SH-SY5Y (cell line): ENCODE data around the gene ARID3B.

ENCODE experiments used
- GATA2 ChIP-seq: IDR thresholded peaks from 2 replicates; pipeline ENCODE4 v1.6.1; 2011; ENCODE audit warnings: mild to moderate bottlenecking, low read depth, low read length
- GATA3 ChIP-seq: IDR thresholded peaks from 2 replicates; pipeline ENCODE4 v1.6.1; 2011; ENCODE audit warnings: low read depth, mild to moderate bottlenecking, low read length, moderate library complexity

Gene ARID3B

GRCh38 chr15:74626752-74627692 lies 86.0 kb downstream of the ARID3B start:
- TF ChIP-seq GATA3 (no peak), GATA2 (no peak)

- TF ChIP-seq GATA2 (no peak), GATA3 (no peak)
Measured at GRCh38 chr15:74627766-74628165, 86.7 kb downstream of the ARID3B start.

- TF ChIP-seq GATA3 (no peak), GATA2 (no peak)
Measured at GRCh38 chr15:74628199-74628598, 87.2 kb downstream of the ARID3B start.

GRCh38 chr15:74628949-74629348 lies 87.9 kb downstream of the ARID3B start:
- no peak for TF ChIP-seq GATA3
- no peak for TF ChIP-seq GATA2

- TF ChIP-seq GATA3 (no peak), GATA2 (no peak)
Measured at GRCh38 chr15:74630284-74631086, 89.5 kb downstream of the ARID3B start.

GRCh38 chr15:74631087-74631385 lies 90.0 kb downstream of the ARID3B start:
- no peak for TF ChIP-seq GATA2
- no peak for TF ChIP-seq GATA3

GRCh38 chr15:74631408-74631807 lies 90.4 kb downstream of the ARID3B start:
- TF ChIP-seq GATA2 (no peak), GATA3 (no peak)

GRCh38 chr15:74631935-74632560 lies 91.0 kb downstream of the ARID3B start:
- TF ChIP-seq GATA3 (no peak), GATA2 (no peak)

- TF ChIP-seq GATA3: no peak
- no peak for TF ChIP-seq GATA2
Measured at GRCh38 chr15:74632601-74633000, 91.6 kb downstream of the ARID3B start.

GRCh38 chr15:74633781-74634180 lies 92.8 kb downstream of the ARID3B start:
- no peak for TF ChIP-seq GATA2
- TF ChIP-seq GATA3: no peak

GRCh38 chr15:74635228-74635627 lies 94.2 kb downstream of the ARID3B start:
- TF ChIP-seq GATA2 (no peak), GATA3 (no peak)

GRCh38 chr15:74636984-74637383 lies 96.0 kb downstream of the ARID3B start:
- TF ChIP-seq GATA2: no peak
- no peak for TF ChIP-seq GATA3

GRCh38 chr15:74641151-74641550 lies 100.1 kb downstream of the ARID3B start:
- TF ChIP-seq GATA3 (no peak), GATA2 (no peak)

GRCh38 chr15:74642348-74642733 lies 101.3 kb downstream of the ARID3B start:
- TF ChIP-seq GATA3 (no peak), GATA2 (no peak)

- TF ChIP-seq GATA2: no peak
- TF ChIP-seq GATA3: no peak
Measured at GRCh38 chr15:74642734-74643664, 102.0 kb downstream of the ARID3B start.
